ENCODE data around the gene KATNIP. TPM values are rescaled to one million over a fixed set of nuclear protein-coding genes. Genes with fewer than 3 reads are reported as not detected.
A peak's percentile ranks its signal among the peaks of the same experiment; 100 is the strongest.

Gene KATNIP
- total and polyA plus RNA-seq, 2 of the 13 experiments (the other 11 are each of a cell fraction or from before 2014, with no cell fraction given): 9.7 to 12.0 TPM

DNA sequence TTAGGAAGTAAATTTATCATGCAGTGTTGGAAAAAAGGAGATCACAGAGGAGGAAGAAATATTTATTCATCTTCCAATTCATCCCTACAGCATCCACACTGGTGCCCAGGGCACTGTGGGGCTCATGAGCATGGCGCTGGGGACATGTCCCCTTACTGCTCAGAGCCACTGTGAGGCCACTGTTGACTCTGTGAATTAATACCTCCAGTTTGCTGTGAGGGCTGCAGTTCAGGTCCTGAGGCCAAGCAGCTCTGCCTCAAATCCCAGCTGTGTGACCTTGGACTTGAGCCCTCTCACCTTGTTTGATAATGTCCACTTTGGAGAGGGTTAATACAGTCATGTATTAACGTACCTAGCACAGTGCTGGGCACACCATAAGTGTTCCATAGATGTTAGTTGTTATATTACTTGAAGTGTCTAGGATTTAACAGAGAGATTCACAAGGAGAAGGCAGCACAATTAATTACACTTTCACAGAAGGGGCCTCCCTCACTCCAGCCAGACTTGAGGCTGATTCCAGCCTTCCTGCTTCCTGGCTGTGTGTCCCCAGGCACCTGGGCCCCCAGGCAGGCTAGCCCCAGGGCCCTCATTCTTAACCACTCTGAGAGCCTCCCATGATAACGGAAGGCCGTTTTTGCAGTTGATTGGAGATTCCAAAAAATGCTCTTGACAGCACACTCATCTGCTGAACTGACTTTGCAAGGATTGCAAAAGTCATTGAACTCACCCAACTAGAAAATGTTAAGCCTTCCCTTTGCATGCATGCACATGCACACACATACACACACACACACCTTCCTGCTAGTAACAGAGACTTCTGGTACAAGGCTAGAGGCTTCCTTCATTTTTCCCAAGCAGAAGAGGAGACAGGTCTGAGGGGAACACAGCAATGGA lies 29.4 kb downstream of the KATNIP start (continued):
- TF ChIP-seq, protein P1, sequence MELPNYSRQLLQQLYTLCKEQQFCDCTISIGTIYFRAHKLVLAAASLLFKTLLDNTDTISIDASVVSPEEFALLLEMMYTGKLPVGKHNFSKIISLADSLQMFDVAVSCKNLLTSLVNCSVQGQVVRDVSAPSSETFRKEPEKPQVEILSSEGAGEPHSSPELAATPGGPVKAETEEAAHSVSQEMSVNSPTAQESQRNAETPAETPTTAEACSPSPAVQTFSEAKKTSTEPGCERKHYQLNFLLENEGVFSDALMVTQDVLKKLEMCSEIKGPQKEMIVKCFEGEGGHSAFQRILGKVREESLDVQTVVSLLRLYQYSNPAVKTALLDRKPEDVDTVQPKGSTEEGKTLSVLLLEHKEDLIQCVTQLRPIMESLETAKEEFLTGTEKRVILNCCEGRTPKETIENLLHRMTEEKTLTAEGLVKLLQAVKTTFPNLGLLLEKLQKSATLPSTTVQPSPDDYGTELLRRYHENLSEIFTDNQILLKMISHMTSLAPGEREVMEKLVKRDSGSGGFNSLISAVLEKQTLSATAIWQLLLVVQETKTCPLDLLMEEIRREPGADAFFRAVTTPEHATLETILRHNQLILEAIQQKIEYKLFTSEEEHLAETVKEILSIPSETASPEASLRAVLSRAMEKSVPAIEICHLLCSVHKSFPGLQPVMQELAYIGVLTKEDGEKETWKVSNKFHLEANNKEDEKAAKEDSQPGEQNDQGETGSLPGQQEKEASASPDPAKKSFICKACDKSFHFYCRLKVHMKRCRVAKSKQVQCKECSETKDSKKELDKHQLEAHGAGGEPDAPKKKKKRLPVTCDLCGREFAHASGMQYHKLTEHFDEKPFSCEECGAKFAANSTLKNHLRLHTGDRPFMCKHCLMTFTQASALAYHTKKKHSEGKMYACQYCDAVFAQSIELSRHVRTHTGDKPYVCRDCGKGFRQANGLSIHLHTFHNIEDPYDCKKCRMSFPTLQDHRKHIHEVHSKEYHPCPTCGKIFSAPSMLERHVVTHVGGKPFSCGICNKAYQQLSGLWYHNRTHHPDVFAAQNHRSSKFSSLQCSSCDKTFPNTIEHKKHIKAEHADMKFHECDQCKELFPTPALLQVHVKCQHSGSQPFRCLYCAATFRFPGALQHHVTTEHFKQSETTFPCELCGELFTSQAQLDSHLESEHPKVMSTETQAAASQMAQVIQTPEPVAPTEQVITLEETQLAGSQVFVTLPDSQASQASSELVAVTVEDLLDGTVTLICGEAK (IDR thresholded peaks at IDR 0.05): no peak
- TF ChIP-seq, protein P1 (CRISPR knock-in tag; IDR thresholded peaks at IDR 0.05): peak; percentile 39; the same call in 1 of the 2 replicates
- TF ChIP-seq ZNF33A (CRISPR knock-in tag; IDR thresholded peaks at IDR 0.05; ENCODE audit: borderline replicate concordance) (peak; percentile 44; the same call in 1 of the 2 replicates), ZNF224 (CRISPR knock-in tag; IDR thresholded peaks at IDR 0.05) (no peak), ZNF350 (CRISPR knock-in tag; IDR thresholded peaks at IDR 0.05; ENCODE audit: borderline replicate concordance, low read depth) (0 out of 2 replicates have a peak, but pooled peaks have one; percentile 48), ZNF616 (CRISPR knock-in tag; IDR thresholded peaks at IDR 0.05; ENCODE audit: low read depth) (no peak)
- TF ChIP-seq, protein P2, sequence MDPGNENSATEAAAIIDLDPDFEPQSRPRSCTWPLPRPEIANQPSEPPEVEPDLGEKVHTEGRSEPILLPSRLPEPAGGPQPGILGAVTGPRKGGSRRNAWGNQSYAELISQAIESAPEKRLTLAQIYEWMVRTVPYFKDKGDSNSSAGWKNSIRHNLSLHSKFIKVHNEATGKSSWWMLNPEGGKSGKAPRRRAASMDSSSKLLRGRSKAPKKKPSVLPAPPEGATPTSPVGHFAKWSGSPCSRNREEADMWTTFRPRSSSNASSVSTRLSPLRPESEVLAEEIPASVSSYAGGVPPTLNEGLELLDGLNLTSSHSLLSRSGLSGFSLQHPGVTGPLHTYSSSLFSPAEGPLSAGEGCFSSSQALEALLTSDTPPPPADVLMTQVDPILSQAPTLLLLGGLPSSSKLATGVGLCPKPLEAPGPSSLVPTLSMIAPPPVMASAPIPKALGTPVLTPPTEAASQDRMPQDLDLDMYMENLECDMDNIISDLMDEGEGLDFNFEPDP (CRISPR knock-in tag; conservative IDR thresholded peaks at IDR 0.05): no peak
- TF ChIP-seq, protein P3, sequence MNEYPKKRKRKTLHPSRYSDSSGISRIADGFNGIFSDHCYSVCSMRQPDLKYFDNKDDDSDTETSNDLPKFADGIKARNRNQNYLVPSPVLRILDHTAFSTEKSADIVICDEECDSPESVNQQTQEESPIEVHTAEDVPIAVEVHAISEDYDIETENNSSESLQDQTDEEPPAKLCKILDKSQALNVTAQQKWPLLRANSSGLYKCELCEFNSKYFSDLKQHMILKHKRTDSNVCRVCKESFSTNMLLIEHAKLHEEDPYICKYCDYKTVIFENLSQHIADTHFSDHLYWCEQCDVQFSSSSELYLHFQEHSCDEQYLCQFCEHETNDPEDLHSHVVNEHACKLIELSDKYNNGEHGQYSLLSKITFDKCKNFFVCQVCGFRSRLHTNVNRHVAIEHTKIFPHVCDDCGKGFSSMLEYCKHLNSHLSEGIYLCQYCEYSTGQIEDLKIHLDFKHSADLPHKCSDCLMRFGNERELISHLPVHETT (CRISPR knock-in tag; conservative IDR thresholded peaks at IDR 0.05): no peak
- TF ChIP-seq, protein P4, sequence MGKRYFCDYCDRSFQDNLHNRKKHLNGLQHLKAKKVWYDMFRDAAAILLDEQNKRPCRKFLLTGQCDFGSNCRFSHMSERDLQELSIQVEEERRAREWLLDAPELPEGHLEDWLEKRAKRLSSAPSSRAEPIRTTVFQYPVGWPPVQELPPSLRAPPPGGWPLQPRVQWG (CRISPR knock-in tag; IDR thresholded peaks at IDR 0.05; ENCODE audit: borderline replicate concordance, low read depth): no peak
- TF ChIP-seq, protein P5, sequence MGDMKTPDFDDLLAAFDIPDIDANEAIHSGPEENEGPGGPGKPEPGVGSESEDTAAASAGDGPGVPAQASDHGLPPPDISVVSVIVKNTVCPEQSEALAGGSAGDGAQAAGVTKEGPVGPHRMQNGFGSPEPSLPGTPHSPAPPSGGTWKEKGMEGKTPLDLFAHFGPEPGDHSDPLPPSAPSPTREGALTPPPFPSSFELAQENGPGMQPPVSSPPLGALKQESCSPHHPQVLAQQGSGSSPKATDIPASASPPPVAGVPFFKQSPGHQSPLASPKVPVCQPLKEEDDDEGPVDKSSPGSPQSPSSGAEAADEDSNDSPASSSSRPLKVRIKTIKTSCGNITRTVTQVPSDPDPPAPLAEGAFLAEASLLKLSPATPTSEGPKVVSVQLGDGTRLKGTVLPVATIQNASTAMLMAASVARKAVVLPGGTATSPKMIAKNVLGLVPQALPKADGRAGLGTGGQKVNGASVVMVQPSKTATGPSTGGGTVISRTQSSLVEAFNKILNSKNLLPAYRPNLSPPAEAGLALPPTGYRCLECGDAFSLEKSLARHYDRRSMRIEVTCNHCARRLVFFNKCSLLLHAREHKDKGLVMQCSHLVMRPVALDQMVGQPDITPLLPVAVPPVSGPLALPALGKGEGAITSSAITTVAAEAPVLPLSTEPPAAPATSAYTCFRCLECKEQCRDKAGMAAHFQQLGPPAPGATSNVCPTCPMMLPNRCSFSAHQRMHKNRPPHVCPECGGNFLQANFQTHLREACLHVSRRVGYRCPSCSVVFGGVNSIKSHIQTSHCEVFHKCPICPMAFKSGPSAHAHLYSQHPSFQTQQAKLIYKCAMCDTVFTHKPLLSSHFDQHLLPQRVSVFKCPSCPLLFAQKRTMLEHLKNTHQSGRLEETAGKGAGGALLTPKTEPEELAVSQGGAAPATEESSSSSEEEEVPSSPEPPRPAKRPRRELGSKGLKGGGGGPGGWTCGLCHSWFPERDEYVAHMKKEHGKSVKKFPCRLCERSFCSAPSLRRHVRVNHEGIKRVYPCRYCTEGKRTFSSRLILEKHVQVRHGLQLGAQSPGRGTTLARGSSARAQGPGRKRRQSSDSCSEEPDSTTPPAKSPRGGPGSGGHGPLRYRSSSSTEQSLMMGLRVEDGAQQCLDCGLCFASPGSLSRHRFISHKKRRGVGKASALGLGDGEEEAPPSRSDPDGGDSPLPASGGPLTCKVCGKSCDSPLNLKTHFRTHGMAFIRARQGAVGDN (CRISPR knock-in tag; IDR thresholded peaks at IDR 0.05): peak; percentile 59

Data from HepG2 (cell line).